Measurements from ENCODE around the gene FBXO9. TPM values are rescaled to one million over a fixed set of nuclear protein-coding genes. Genes with fewer than 3 reads are reported as not detected.

Gene FBXO9
- total RNA-seq, 4 donors from 2014 or later, result 50.5 to 166 (median 64.2) TPM

DNA sequence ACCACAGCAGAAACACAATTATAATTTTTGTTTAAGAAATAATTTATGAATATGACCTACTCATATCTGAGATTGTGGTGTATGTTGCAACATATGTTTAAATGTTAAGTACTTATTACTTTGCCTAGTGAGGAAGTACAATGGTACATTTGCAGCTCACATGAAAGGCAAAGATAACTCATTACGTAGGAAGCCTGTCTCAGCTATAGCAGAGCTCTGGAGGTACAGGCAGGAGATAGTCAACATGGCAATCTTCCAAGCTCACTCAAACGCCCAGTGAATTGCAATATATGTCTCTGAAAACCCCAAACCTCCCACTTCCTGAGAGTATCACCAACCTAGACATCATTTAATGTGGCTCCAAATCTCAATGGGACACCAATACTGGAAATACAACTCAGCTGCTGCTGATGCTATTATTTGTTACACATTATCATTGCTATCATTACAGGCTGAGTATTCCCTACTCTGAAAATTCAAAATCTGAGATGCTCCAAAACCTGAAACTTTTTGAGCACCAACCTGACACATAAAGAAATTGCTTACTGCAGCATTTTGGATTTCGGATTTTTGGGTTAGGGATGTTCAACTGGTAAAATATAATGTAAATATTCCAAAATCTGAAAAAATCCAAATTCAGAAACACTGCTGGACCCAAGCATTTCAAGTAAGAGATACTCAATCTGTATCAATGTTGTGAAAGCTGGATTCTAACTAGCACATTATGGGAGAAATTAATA, 45.0 kb upstream of the FBXO9 start:
- Histone ChIP-seq H3K4me3 (no peak overlapping the region), H3K4me1 (no peaks in the 10 kb centered on the region), H3K36me3 (peaks cover 0 to 37% (median 20%) of the 10 kb centered on the region in 4 donors), H3K27me3 (no peaks in the 10 kb centered on the region), H3K27ac (no peak overlapping the region), H3K9me3 (no peaks in the 10 kb centered on the region)
- TF ChIP-seq EP300 (IDR thresholded peaks at IDR 0.05; ENCODE audit: low read depth) (no peak), CTCF (IDR thresholded peaks at IDR 0.05) (no peak), POLR2AphosphoS5 (IDR thresholded peaks at IDR 0.05) (no peak), POLR2A (IDR thresholded peaks at IDR 0.05) (no peak)
- WGBS, 2 donors (ENCODE audit: low coverage in 1 of 2), result 56 to 69% methylated on average over 3 of the region's 3 CpGs
- in situ Hi-C loops (cut with MboI; ENCODE audit: low pct_ligation_motif_present in 1 of 4, low pct_unique_long_range_greater_than_20kb in 1 of 4, low sequenced_read_pairs in 3 of 4) (no loop called here), intact Hi-C loops (cut with DNase I; ENCODE audit: low total_unique reads) (no loop called here)
- no peak for DNase-seq

- no peaks in the 10 kb centered on the region for H3K27me3 ChIP-seq
- peaks cover 0 to 24% (median 8%) of the 10 kb centered on the region in 4 donors for H3K36me3 ChIP-seq
- in situ Hi-C loops (cut with MboI; ENCODE audit: low pct_ligation_motif_present in 1 of 4, low pct_unique_long_range_greater_than_20kb in 1 of 4, low sequenced_read_pairs in 3 of 4), result no loop called here
- intact Hi-C loops (cut with DNase I; ENCODE audit: low total_unique reads), result no loop called here
- 83% methylated on average over 1 of the region's 1 CpG; no CpG with 5 or more reads in 1 of the 2 donors for WGBS, 2 donors (ENCODE audit: low coverage in 1 of 2)
- TF ChIP-seq POLR2AphosphoS5 (IDR thresholded peaks at IDR 0.05) (no peak), POLR2A (IDR thresholded peaks at IDR 0.05) (no peak), CTCF (IDR thresholded peaks at IDR 0.05) (no peak), EP300 (IDR thresholded peaks at IDR 0.05; ENCODE audit: low read depth) (no peak)
- no peaks in the 10 kb centered on the region for H3K4me1 ChIP-seq
- DNase-seq, result no peak
- H3K4me3 ChIP-seq, result no peak overlapping the region
- H3K27ac ChIP-seq, result no peak overlapping the region
- no peaks in the 10 kb centered on the region for H3K9me3 ChIP-seq
Measured at GRCh38 chr6:53023323-53023722, 41.9 kb upstream of the FBXO9 start.

DNA sequence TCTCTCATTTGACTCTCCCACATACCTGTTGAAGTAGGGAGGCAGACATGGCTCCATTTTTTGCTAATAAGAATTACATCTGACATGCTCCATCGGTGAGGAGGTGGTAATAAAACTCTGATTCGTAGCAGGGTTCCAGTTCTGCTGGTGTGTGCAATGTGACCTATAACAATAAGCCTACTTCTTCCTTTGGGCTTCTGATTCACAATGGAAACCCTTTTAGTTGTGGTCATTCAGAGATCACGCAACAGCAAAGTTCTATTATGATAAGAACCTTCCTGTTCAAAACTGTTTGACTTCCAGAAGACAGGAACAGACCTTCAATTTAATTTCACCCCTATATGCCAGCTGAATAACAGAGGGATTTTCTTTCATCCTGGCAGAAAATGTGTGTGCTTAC, 38.7 kb upstream of the FBXO9 start:
- WGBS, 2 donors (ENCODE audit: low coverage in 1 of 2), result 81 to 93% methylated on average over 3 of the region's 3 CpGs

More for the DNA sequence above, 38.7 kb upstream of the FBXO9 start:
- in situ Hi-C loops (cut with MboI; ENCODE audit: low pct_ligation_motif_present in 1 of 4, low pct_unique_long_range_greater_than_20kb in 1 of 4, low sequenced_read_pairs in 3 of 4), result no loop called here
- no peaks in the 10 kb centered on the region for H3K9me3 ChIP-seq
- H3K4me3 ChIP-seq, result no peak overlapping the region
- no peak for DNase-seq
- H3K36me3 ChIP-seq, result peaks cover 0 to 39% (median 7%) of the 10 kb centered on the region in 4 donors
- no peaks in the 10 kb centered on the region for H3K4me1 ChIP-seq
- H3K27me3 ChIP-seq, result no peaks in the 10 kb centered on the region
- H3K27ac ChIP-seq, result no peak overlapping the region
- TF ChIP-seq POLR2AphosphoS5 (IDR thresholded peaks at IDR 0.05), result no peak
- no peak for TF ChIP-seq POLR2A (IDR thresholded peaks at IDR 0.05)
- TF ChIP-seq CTCF (IDR thresholded peaks at IDR 0.05), result no peak
- TF ChIP-seq EP300 (IDR thresholded peaks at IDR 0.05; ENCODE audit: low read depth), result no peak
- intact Hi-C loops (cut with DNase I; ENCODE audit: low total_unique reads), result no loop called here

Data from transverse colon (tissue), 4 donors.